Chondrocyte (in vitro differentiated cells): Measurements from ENCODE around the gene FAM20A. TPM values are rescaled to one million over a fixed set of nuclear protein-coding genes. Genes with fewer than 3 reads are reported as not detected.

Source experiments
- DNase-seq: peaks from one replicate; pipeline ENCODE4 v3.0.0; 2021; ENCODE audit warnings: mixed read lengths, low spot score
- H3K27ac Mint-ChIP-seq: one replicate; pipeline ENCODE4 v1.8.0; 2021; ENCODE audit warnings: mild to moderate bottlenecking, moderate library complexity, mixed read lengths; ENCODE audit not compliant: unreplicated experiment
- H3K27me3 Mint-ChIP-seq: 2 replicates; pipeline ENCODE4 v1.8.0; 2021; ENCODE audit warnings: low read depth, mixed read lengths
- H3K36me3 Mint-ChIP-seq: 2 replicates; pipeline ENCODE4 v1.8.0; 2021; ENCODE audit warnings: low read depth, mixed read lengths
- H3K4me1 Mint-ChIP-seq: 2 replicates; pipeline ENCODE4 v1.8.0; 2021; ENCODE audit warnings: low read depth, mild to moderate bottlenecking, mixed read lengths
- H3K4me3 Mint-ChIP-seq: one replicate; pipeline ENCODE4 v1.8.0; 2021; ENCODE audit warnings: mild to moderate bottlenecking, moderate library complexity, mixed read lengths; ENCODE audit not compliant: unreplicated experiment
- H3K9me3 Mint-ChIP-seq: 2 replicates; pipeline ENCODE4 v1.8.0; 2021; ENCODE audit warnings: low read depth, mixed read lengths
- total RNA-seq: library from RNA; stranded (reverse); gene quantifications from 3 replicates; pipeline ENCODE4 v1.2.1, GENCODE V29; 2021
- TF ChIP-seq, protein P1 (sequence below): fragments of 200-600 bp; sonication (generic); IDR thresholded peaks from 2 replicates; pipeline ENCODE4 v1.5.0; 2021; ENCODE audit warnings: antibody characterized with exemption, mild to moderate bottlenecking, moderate library complexity

Gene FAM20A
- total RNA-seq, 1 donor from 2014 or later: not detected

DNA sequence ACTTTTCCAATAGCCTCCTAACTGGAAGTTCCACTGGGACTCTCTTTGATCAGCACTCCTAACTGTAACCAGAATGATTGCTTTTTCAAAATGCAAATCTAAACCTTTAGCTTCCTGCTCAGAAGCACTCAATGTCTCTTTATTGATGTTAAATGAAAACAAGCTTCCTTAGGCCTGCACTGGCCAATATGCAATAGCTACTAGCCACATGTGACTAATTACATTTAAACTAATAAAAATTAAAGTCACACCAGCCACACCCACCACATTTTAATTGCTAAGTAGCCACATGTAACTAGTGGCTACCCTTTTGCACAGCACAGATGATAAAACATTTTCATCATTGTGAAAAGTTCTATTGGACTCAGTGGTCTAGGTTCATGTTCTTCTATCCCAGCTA, 31.8 kb downstream of the FAM20A start:
- Mint-ChIP-seq H3K4me3 (no peak overlapping the region), H3K4me1 (no peaks in the 10 kb centered on the region), H3K27me3 (peaks cover 16% of the 10 kb centered on the region), H3K9me3 (no peaks in the 10 kb centered on the region), H3K36me3 (peaks cover 2% of the 10 kb centered on the region), H3K27ac (no peak overlapping the region)
- DNase-seq: no peak
- TF ChIP-seq, protein P1, sequence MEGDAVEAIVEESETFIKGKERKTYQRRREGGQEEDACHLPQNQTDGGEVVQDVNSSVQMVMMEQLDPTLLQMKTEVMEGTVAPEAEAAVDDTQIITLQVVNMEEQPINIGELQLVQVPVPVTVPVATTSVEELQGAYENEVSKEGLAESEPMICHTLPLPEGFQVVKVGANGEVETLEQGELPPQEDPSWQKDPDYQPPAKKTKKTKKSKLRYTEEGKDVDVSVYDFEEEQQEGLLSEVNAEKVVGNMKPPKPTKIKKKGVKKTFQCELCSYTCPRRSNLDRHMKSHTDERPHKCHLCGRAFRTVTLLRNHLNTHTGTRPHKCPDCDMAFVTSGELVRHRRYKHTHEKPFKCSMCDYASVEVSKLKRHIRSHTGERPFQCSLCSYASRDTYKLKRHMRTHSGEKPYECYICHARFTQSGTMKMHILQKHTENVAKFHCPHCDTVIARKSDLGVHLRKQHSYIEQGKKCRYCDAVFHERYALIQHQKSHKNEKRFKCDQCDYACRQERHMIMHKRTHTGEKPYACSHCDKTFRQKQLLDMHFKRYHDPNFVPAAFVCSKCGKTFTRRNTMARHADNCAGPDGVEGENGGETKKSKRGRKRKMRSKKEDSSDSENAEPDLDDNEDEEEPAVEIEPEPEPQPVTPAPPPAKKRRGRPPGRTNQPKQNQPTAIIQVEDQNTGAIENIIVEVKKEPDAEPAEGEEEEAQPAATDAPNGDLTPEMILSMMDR: no peak

DNA sequence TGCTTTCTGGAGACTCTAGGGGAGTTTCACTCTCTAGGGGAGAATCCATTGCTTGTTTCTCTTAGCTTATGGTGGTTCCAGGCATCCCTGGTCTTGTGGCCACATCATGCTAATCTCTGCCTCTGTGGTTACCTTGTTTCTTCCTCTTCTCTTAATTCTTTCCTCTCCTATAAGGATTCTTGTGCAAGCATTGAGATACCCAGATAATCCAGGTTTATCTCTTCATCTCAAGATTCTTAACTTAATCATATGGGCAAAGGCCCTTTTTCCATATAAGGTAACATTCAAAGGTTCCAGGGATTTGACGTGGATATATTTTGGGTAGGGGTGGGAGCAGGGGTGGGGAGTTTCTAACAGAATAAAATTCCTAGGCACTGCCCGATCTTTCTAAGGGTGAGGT, 32.6 kb downstream of the FAM20A start:
- H3K4me1 Mint-ChIP-seq: no peaks in the 10 kb centered on the region

DNA sequence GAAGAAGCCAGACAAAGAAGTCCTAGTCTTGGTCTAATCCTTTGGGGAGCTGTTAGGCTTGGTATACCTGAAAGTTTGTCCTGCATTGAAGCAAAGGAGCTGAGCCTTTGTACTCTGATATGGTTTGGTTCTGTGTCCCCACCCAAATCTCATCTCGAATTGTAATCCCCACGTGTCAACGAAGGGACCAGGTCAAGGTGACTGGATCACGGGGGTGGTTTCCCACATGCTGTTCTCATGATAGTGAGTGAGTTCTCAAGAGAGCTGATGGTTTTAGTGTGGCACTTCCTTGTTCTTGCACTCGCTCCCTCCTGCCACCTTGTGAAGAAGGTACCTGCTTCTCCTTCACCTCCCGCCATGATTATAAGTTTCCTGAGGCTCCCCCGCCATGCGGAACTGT, 33.6 kb downstream of the FAM20A start:
- DNase-seq: no peak
- Mint-ChIP-seq H3K4me3 (no peak overlapping the region), H3K36me3 (peaks cover 2% of the 10 kb centered on the region), H3K4me1 (no peaks in the 10 kb centered on the region), H3K9me3 (no peaks in the 10 kb centered on the region), H3K27ac (no peak overlapping the region), H3K27me3 (peaks cover 16% of the 10 kb centered on the region)
- TF ChIP-seq, protein P1: no peak

More for the DNA sequence above, 32.6 kb downstream of the FAM20A start:
- H3K36me3 Mint-ChIP-seq: peaks cover 2% of the 10 kb centered on the region
- peaks cover 16% of the 10 kb centered on the region for H3K27me3 Mint-ChIP-seq
- TF ChIP-seq, protein P1: no peak
- H3K9me3 Mint-ChIP-seq: no peaks in the 10 kb centered on the region
- no peak overlapping the region for H3K4me3 Mint-ChIP-seq
- no peak overlapping the region for H3K27ac Mint-ChIP-seq
- DNase-seq: no peak

DNA sequence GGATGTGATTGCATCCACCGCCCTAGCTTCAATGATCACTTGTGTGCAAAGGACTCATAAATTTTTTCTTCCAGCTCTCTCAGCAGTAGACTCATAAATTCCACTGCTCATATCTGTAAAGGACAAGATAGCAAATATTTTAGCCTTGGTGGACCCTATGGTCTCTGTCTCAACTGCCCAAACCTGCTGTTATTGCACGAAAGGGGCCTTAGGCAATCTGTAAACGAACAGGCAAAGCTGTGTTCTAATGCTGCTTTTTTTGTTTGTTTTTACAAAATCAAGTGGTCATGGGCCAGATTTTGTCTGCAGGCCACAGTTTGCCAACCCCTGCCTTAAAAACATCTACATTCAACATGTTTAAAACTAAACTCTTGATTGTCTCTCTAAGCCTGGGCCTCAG, 34.1 kb downstream of the FAM20A start:
- Mint-ChIP-seq H3K4me1 (no peaks in the 10 kb centered on the region), H3K27ac (no peak overlapping the region), H3K27me3 (peaks cover 16% of the 10 kb centered on the region), H3K9me3 (no peaks in the 10 kb centered on the region), H3K36me3 (peaks cover 2% of the 10 kb centered on the region), H3K4me3 (no peak overlapping the region)
- DNase-seq: no peak
- TF ChIP-seq, protein P1: no peak

DNA sequence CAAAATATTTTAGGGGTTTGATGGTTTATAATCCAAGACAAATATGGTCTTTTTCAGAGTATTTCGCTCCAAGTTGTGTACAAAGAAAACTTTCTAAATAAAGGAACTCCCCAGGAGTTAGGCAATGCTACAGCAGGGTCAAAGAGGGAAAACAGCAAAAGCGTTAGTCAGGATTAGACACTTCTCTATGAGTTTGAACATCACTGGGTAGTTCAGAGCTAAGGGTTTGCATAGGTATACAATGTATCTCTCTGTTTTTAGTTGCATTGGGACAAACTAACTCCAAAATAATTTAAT, 34.8 kb downstream of the FAM20A start:
- Mint-ChIP-seq H3K9me3 (no peaks in the 10 kb centered on the region), H3K27ac (no peak overlapping the region), H3K36me3 (peaks cover 2% of the 10 kb centered on the region), H3K4me1 (no peaks in the 10 kb centered on the region), H3K27me3 (peaks cover 16% of the 10 kb centered on the region), H3K4me3 (no peak overlapping the region)
- TF ChIP-seq, protein P1: no peak
- DNase-seq: no peak
